Left ventricle myocardium superior (tissue), 1 donor: ENCODE data around the gene OR11H12. TPM values are rescaled to one million over a fixed set of nuclear protein-coding genes. Genes with fewer than 3 reads are reported as not detected.
"Not testable (repeated sequence)": the region's sequence is repeated elsewhere in the genome, so short reads cannot be mapped to it uniquely, and the experiment has no call there.

ENCODE experiments used
- ATAC-seq: fragments of 200-7000 bp; cut with Tn5 transposase; one replicate; pipeline ENCODE4 v1.9.1; 2020; ENCODE audit warnings: mild to moderate bottlenecking, moderate library complexity
- DNase-seq: peaks from one replicate; pipeline ENCODE4 v3.0.0-alpha.2; 2020
- intact Hi-C: fragments of 100-400 bp; cut with micrococcal nuclease; formaldehyde crosslinking; loops from one replicate; pipeline ENCODE4 v1.11.0; 2022
- long read RNA-seq: library from polyadenylated mRNA; unstranded; transcript quantifications from one replicate; pipeline ENCODE4 v2.0.0, GENCODE V29; 2021
- total RNA-seq: library from RNA; stranded (reverse); fragmentation: NEBNext Ultra II Directional; extraction: Animal tissue kit (Norgen Biotek cat#: 25700); gene quantifications from one replicate; pipeline ENCODE4 v1.2.1, GENCODE V29; 2021
- donor health status: DM: no; HTN: yes; CAD: no; lungs with severe emphysema.

Gene OR11H12
- total RNA-seq: not detected
- long read RNA-seq: 0 reads

- intact Hi-C loops, DNase-seq, ATAC-seq: not testable (repeated sequence)
Measured at GRCh38 chr14:18600817-18601216, at the start of gene OR11H12. Gene OR11H12 (plus strand): TSS chr14:18601117. CDS start chr14:18601117, 0 bp downstream.

GRCh38 chr14:18582908-18583307 lies 18.0 kb upstream of the OR11H12 start:
- DNase-seq, ATAC-seq, intact Hi-C loops: not testable (repeated sequence)

- intact Hi-C loops, ATAC-seq: not testable (repeated sequence)
Measured at GRCh38 chr14:18626610-18627213, 25.8 kb downstream of the OR11H12 start.

GRCh38 chr14:18636066-18636465 lies 35.1 kb downstream of the OR11H12 start:
- intact Hi-C loops, ATAC-seq: not testable (repeated sequence)

More at GRCh38 chr14:18626610-18627213, 25.8 kb downstream of the OR11H12 start:
- DNase-seq: not testable (repeated sequence)

GRCh38 chr14:18638032-18638431 lies 37.1 kb downstream of the OR11H12 start:
- DNase-seq, ATAC-seq, intact Hi-C loops: not testable (repeated sequence)

More at GRCh38 chr14:18636066-18636465, 35.1 kb downstream of the OR11H12 start:
- not testable (repeated sequence) for DNase-seq

GRCh38 chr14:18638785-18639184 lies 37.9 kb downstream of the OR11H12 start:
- ATAC-seq, intact Hi-C loops, DNase-seq: not testable (repeated sequence)

- ATAC-seq, DNase-seq, intact Hi-C loops: not testable (repeated sequence)
Measured at GRCh38 chr14:18646075-18646730, 45.3 kb downstream of the OR11H12 start.
